H1 (cell line): ENCODE results near the gene CORO2B.

ENCODE experiments used
- CBX5 ChIP-seq: fragments of 300-800, 300-1000 bp; sonication (generic); IDR thresholded peaks from 2 replicates; pipeline ENCODE4 v1.7.1; 2016; ENCODE audit warnings: antibody characterized with exemption, low read length, low read depth
- EP300 ChIP-seq, 2 experiments: IDR thresholded peaks; 1 replicate in 1 of 2; 2 replicates in 1 of 2; pipeline ENCODE4 v1.6.1; 2011 to 2012; ENCODE audit warnings: low read depth in 2 of 2, low read length in 2 of 2, mild to moderate bottlenecking in 2 of 2, borderline replicate concordance in 1 of 2, inconsistent platforms in 1 of 2, moderate library complexity in 1 of 2
- POLR2A ChIP-seq, 2 experiments: IDR thresholded peaks; 1 replicate in 1 of 2; 2 replicates in 1 of 2; pipeline ENCODE4 v1.6.1; 2011; ENCODE audit warnings: low read depth in 2 of 2, low read length in 2 of 2, mild to moderate bottlenecking in 2 of 2; ENCODE audit errors: control extremely low read depth in 1 of 2
- POLR2AphosphoS5 ChIP-seq: IDR thresholded peaks from 2 replicates; pipeline ENCODE4 v1.6.1; 2011; ENCODE audit warnings: low read depth, low read length
- RFX5 ChIP-seq: IDR thresholded peaks from 2 replicates; pipeline ENCODE4 v1.6.1; 2011; ENCODE audit warnings: low read depth, low read length, improper control_type of control experiment, borderline replicate concordance
- TF ChIP-seq, protein P1 (sequence below): IDR thresholded peaks from 2 replicates; pipeline ENCODE4 v1.6.1; 2011; ENCODE audit warnings: low read length, improper control_type of control experiment

DNA sequence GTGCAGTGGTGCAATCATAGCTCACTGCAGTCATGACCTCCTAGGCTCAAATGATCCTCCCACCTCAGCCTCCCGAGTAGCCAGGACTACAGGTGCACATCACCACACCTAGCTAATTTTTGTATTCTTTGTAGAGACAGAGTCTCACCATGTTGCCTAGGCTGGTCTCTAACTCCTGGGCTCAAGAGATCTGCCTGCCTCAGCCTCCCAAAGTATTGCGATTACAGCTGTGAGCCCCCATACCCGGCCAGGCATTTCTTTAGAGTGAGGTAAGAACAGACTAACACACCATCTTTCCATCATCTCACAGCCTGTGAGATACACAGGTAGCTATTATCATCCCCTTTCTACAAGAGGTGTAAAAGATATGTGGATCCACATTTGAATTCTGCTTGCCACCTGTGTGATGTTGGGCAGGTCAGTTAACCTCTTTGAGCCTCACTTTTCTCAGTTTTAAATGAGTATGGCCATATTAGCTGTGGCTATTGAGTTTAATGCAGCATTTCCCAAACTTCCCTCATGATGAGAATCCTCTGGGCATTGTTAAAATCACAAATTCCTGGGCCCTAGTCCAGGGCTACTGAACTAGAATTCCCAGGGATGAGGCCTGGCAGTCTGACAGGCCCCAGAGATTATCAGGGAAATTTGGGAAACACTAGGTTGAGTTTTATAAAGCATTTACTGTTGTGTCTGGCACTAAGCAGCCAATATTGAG, 195.9 kb downstream of the CORO2B start:
- TF ChIP-seq RFX5 = no peak
- TF ChIP-seq CBX5 = no peak
- TF ChIP-seq, protein P1, sequence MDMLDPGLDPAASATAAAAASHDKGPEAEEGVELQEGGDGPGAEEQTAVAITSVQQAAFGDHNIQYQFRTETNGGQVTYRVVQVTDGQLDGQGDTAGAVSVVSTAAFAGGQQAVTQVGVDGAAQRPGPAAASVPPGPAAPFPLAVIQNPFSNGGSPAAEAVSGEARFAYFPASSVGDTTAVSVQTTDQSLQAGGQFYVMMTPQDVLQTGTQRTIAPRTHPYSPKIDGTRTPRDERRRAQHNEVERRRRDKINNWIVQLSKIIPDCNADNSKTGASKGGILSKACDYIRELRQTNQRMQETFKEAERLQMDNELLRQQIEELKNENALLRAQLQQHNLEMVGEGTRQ = no peak
- TF ChIP-seq POLR2AphosphoS5 = no peak
- no peak for TF ChIP-seq POLR2A (IDR thresholded peaks at IDR 0.05; ENCODE audit: control extremely low read depth in 1 of 2, low read depth in 2 of 2, low read length in 2 of 2)
- no peak for TF ChIP-seq EP300 (IDR thresholded peaks at IDR 0.05; ENCODE audit: borderline replicate concordance in 1 of 2, low read depth in 2 of 2, low read length in 2 of 2)
